HepG2 (cell line): ENCODE results near the gene ADRA2B. TPM values are rescaled to one million over a fixed set of nuclear protein-coding genes. Genes with fewer than 3 reads are reported as not detected.
A peak's percentile ranks its signal among the peaks of the same experiment; 100 is the strongest.

Experiments
- ATAC-seq: fragments of 200-7000 bp; cut with Tn5 transposase; 3 replicates; pipeline ENCODE4 v1.9.1; 2020; ENCODE audit warnings: mild to moderate bottlenecking, moderate library complexity
- BruUV-seq: library from RNA; stranded (reverse); fragments of 400-500 nt; replicated peaks from 2 replicates; lab custom pipeline; 2021; lab: Mats Ljungman, UMichigan
- CTCF ChIA-PET: fragments of 300-600 bp; formaldehyde crosslinking; extraction: SDS; loops from one replicate; lab custom pipeline; 2021; ENCODE audit warnings: low total read pairs, inconsistent platforms, low intra/inter-chr PET ratio; lab: Yijun Ruan, JAX
- POLR2A ChIA-PET: fragments of 350-600 bp; sonication (Branson Sonifier 250); formaldehyde crosslinking; loops from one replicate; lab custom pipeline; 2020; ENCODE audit warnings: antibody characterized with exemption, inconsistent platforms; lab: Yijun Ruan, JAX
- DNase-seq: peaks from one replicate; pipeline ENCODE4 v3.0.0-alpha.2; 2015; ENCODE audit warnings: low spot score
- FAIRE-seq: peaks from 3 replicates; lab custom pipeline; 2011; peaks lifted over from hg19 to GRCh38; lab: Jason Lieb, UNC
- H2AFZ ChIP-seq: one replicate; pipeline ENCODE4 v1.6.1; 2011; ENCODE audit warnings: low read length, inconsistent platforms
- H3K27ac ChIP-seq: fragments of 300-600 bp; 3 replicates; pipeline ENCODE4 v1.8.0; 2011; ENCODE audit warnings: mixed run types, mild to moderate bottlenecking, mixed read lengths, low read length, inconsistent platforms; ENCODE audit not compliant: insufficient read depth; ENCODE audit errors: extremely low read length
- H3K27me3 ChIP-seq, 2 experiments: fragments of 200-600 bp in 1 of 2; 2 replicates in 1 of 2; 3 replicates in 1 of 2; pipeline versions ENCODE4 v1.6.0 to v1.8.0; 2011; ENCODE audit warnings: low read length in 2 of 2, mild to moderate bottlenecking in 2 of 2, moderate library complexity in 2 of 2, inconsistent platforms in 1 of 2; ENCODE audit not compliant: insufficient read depth in 2 of 2, control insufficient read depth in 1 of 2
- H3K36me3 ChIP-seq, 2 experiments: fragments of 200-600 bp in 1 of 2; replicated peaks in 1 of 2; 2 replicates in 1 of 2; 3 replicates in 1 of 2; pipeline versions ENCODE4 v1.5.1 to v1.8.0; 2011; ENCODE audit warnings: low read length in 2 of 2, inconsistent platforms in 1 of 2; ENCODE audit not compliant: insufficient read depth in 2 of 2, control insufficient read depth in 1 of 2
- H3K4me1 ChIP-seq: 2 replicates; pipeline ENCODE4 v1.5.1; 2012; ENCODE audit warnings: low read length, inconsistent platforms; ENCODE audit not compliant: insufficient read depth
- H3K4me2 ChIP-seq: 2 replicates; pipeline ENCODE4 v1.6.0; 2011; ENCODE audit warnings: low read depth, low read length, inconsistent platforms
- H3K4me3 ChIP-seq, 3 experiments: fragments of 200-600 bp in 1 of 3; sonication (generic), shearing (Covaris generic) in 1 of 3; replicated peaks in 1 of 3; 2 replicates each; pipeline ENCODE4 v1.5.1; 2011 to 2016; ENCODE audit warnings: low read length in 3 of 3, inconsistent platforms in 2 of 3, low read depth in 2 of 3, mild to moderate bottlenecking in 2 of 3, control low read depth in 1 of 3, mixed read lengths in 1 of 3; ENCODE audit not compliant: insufficient read depth in 1 of 3
- H3K79me2 ChIP-seq: one replicate; pipeline ENCODE4 v1.6.1; 2011; ENCODE audit warnings: low read length, inconsistent platforms; ENCODE audit not compliant: insufficient read depth
- H3K9ac ChIP-seq: 2 replicates; pipeline ENCODE4 v1.6.0; 2011; ENCODE audit warnings: mild to moderate bottlenecking, low read depth, low read length, inconsistent platforms; ENCODE audit not compliant: insufficient read depth
- H3K9me3 ChIP-seq: 2 replicates; pipeline ENCODE4 v1.5.1; 2012; ENCODE audit warnings: mild to moderate bottlenecking, low read length
- H4K20me1 ChIP-seq: 2 replicates; pipeline ENCODE4 v1.6.0; 2011; ENCODE audit warnings: inconsistent platforms, mild to moderate bottlenecking, low read length, moderate library complexity; ENCODE audit not compliant: insufficient read depth
- CEBPB ChIP-seq: IDR thresholded peaks from 2 replicates; pipeline ENCODE4 v1.6.1; 2011; ENCODE audit warnings: low read depth, low read length, improper control_type of control experiment, borderline replicate concordance
- CTCF ChIP-seq: sonication (generic); formaldehyde crosslinking; IDR thresholded peaks from 2 replicates; pipeline ENCODE4 v1.5.0; 2020; ENCODE audit warnings: mild to moderate bottlenecking, missing genetic modification reagents, moderate library complexity
- E2F1 ChIP-seq: sonication (generic); formaldehyde crosslinking; IDR thresholded peaks from 2 replicates; pipeline ENCODE4 v1.5.0; 2020; ENCODE audit warnings: missing genetic modification reagents
- HDAC1 ChIP-seq: sonication (generic); formaldehyde crosslinking; IDR thresholded peaks from 2 replicates; pipeline ENCODE4 v1.5.1; 2020; ENCODE audit warnings: mild to moderate bottlenecking, missing genetic modification reagents
- KLF15 ChIP-seq: sonication (generic); formaldehyde crosslinking; IDR thresholded peaks from 2 replicates; pipeline ENCODE4 v1.8.1; 2023; ENCODE audit warnings: borderline replicate concordance, mild to moderate bottlenecking, inconsistent platforms, missing genetic modification reagents, mixed read lengths
- MAZ ChIP-seq, 2 experiments: sonication (generic) in 1 of 2; formaldehyde crosslinking in 1 of 2; IDR thresholded peaks; 2 replicates each; pipeline versions ENCODE4 v1.5.0 to v1.6.1; 2012 to 2020; ENCODE audit warnings: low read depth in 2 of 2, mild to moderate bottlenecking in 2 of 2, borderline replicate concordance in 1 of 2, improper control_type of control experiment in 1 of 2, low read length in 1 of 2, missing genetic modification reagents in 1 of 2, moderate library complexity in 1 of 2
- MXD3 ChIP-seq: IDR thresholded peaks from 2 replicates; pipeline ENCODE4 v1.6.1; 2016; ENCODE audit warnings: mild to moderate bottlenecking, missing biosample characterization, missing genetic modification reagents
- NFRKB ChIP-seq: fragments of 450-650 bp; IDR thresholded peaks from 2 replicates; pipeline ENCODE4 v1.6.1; 2017
- PHF8 ChIP-seq: sonication (generic); formaldehyde crosslinking; IDR thresholded peaks from 2 replicates; pipeline ENCODE4 v1.5.0; 2020; ENCODE audit warnings: missing genetic modification reagents
- SKIL ChIP-seq: sonication (generic); formaldehyde crosslinking; IDR thresholded peaks from 2 replicates; pipeline ENCODE4 v1.8.0; 2022; ENCODE audit warnings: missing genetic modification reagents, mild to moderate bottlenecking, moderate library complexity, borderline replicate concordance
- ZFP82 ChIP-seq: sonication (generic); formaldehyde crosslinking; IDR thresholded peaks from 2 replicates; pipeline ENCODE4 v1.5.1; 2020; ENCODE audit warnings: mild to moderate bottlenecking, missing genetic modification reagents, borderline replicate concordance
- ZNF124 ChIP-seq: sonication (generic); formaldehyde crosslinking; IDR thresholded peaks from 2 replicates; pipeline ENCODE4 v1.4.0; 2020; ENCODE audit warnings: missing genetic modification reagents
- ZNF3 ChIP-seq: IDR thresholded peaks from 2 replicates; pipeline ENCODE4 v1.7.0; 2017; ENCODE audit warnings: inconsistent platforms
- ZNF687 ChIP-seq: sonication (generic); formaldehyde crosslinking; IDR thresholded peaks from 2 replicates; pipeline ENCODE4 v1.5.1; 2020; ENCODE audit warnings: mild to moderate bottlenecking, missing genetic modification reagents, moderate library complexity
- WGBS: methylation state at CpG from one replicate; pipeline ENCODE4 v1.1.6; 2017; ENCODE audit warnings: low lambda C conversion rate; 5-methylcytosine and 5-hydroxymethylcytosine counted together
- in situ Hi-C: cut with HindIII; loops from 2 replicates; pipeline ENCODE4 v1.10.0; 2017; ENCODE audit warnings: low pct_unique_long_range_greater_than_20kb; ENCODE audit not compliant: extremely low pct_ligation_motif_present
- intact Hi-C: fragments of 100-400 bp; cut with micrococcal nuclease; formaldehyde crosslinking; loops from one replicate; pipeline ENCODE4 v1.10.0; 2022; ENCODE audit not compliant: unreplicated experiment
- polyA plus RNA-seq, 8 experiments: library from polyadenylated mRNA; depleted of rRNA in 3 of 8; stranded (reverse) in 7 of 8; unstranded in 1 of 8; fragments of >200 nt; fragmentation: Illumina TruSeq in 4 of 8; extraction: Trizol in 4 of 8; gene quantifications; 2 replicates each; pipeline versions ENCODE4 v1.2.1 to v1.2.3, GENCODE V29; 2011 to 2016; ENCODE audit warnings: low read depth in 4 of 8, missing spikeins in 1 of 8, mixed read lengths in 1 of 8; ENCODE audit not compliant: insufficient read depth in 1 of 8
- total RNA-seq, 5 experiments: library from RNA; depleted of rRNA; stranded (reverse); fragments of >200 nt; fragmentation: Illumina TruSeq; extraction: Trizol; gene quantifications; 2 replicates each; pipeline ENCODE4 v1.2.3, GENCODE V29; 2016; ENCODE audit warnings: low read depth in 1 of 5

ADRA2B gene
- total and polyA plus RNA-seq, 2 of the 13 experiments (the other 11 are each of a cell fraction or from before 2014, with no cell fraction given) = not detected

GRCh38 chr2:96119389-96119751 is 3.0 kb upstream of the ADRA2B start:
- no peak overlapping the region for H3K27ac ChIP-seq
- H3K36me3 ChIP-seq = no peaks in the 10 kb centered on the region
- no peaks in the 10 kb centered on the region for H3K79me2 ChIP-seq
- intact Hi-C loops = loop anchor here (10.0 kb wide), 2 partner anchors 55 to 95 kb away; no protein-coding TSS in a partner anchor
- no peak overlapping the region for H3K4me2 ChIP-seq
- no TSS peak for BruUV-seq
- H2AFZ ChIP-seq = no peak overlapping the region
- H3K4me3 ChIP-seq = no peak overlapping the region
- H4K20me1 ChIP-seq = no peaks in the 10 kb centered on the region
- DNase-seq (no peak), ATAC-seq (no peak), FAIRE-seq (no peak)
- in situ Hi-C loops = loop anchor here (25.0 kb wide), 2 partner anchors 107 to 282 kb away; no protein-coding TSS in a partner anchor
- peaks cover 26 to 85% of the 10 kb centered on the region in 2 experiments for H3K27me3 ChIP-seq
- POLR2A ChIA-PET = no interaction called here
- CTCF ChIA-PET = no interaction called here
- H3K9me3 ChIP-seq = no peaks in the 10 kb centered on the region
- WGBS = 50% methylated on average over 5 of the region's 5 CpGs
- H3K4me1 ChIP-seq = peaks cover 15% of the 10 kb centered on the region; the same call in 1 of the 2 replicates
- no peak overlapping the region for H3K9ac ChIP-seq
- TF ChIP-seq HDAC1 (CRISPR knock-in tag) (no peak), SKIL (CRISPR knock-in tag) (no peak), KLF15 (no peak), ZNF124 (CRISPR knock-in tag) (no peak), MXD3 (CRISPR knock-in tag) (no peak), MAZ (IDR thresholded peaks at IDR 0.05; ENCODE audit: borderline replicate concordance, low read depth, low read length) (no peak), MAZ (CRISPR knock-in tag; IDR thresholded peaks at IDR 0.05; ENCODE audit: low read depth) (no peak), PHF8 (no peak), ZFP82 (CRISPR knock-in tag) (no peak), CTCF (CRISPR knock-in tag) (peak; percentile 34), NFRKB (no peak), ZNF687 (no peak), E2F1 (CRISPR knock-in tag) (no peak), CEBPB (peak; percentile 49; the same call in 1 of the 2 replicates), ZNF3 (CRISPR knock-in tag) (no peak)
